ENCODE data around the gene IL34.
"Not testable (repeated sequence)": the region's sequence is repeated elsewhere in the genome, so short reads cannot be mapped to it uniquely, and the experiment has no call there.

Gene IL34

GRCh38 chr16:70642633-70643032 lies 3.7 kb upstream of the IL34 start:
- no peaks in the 10 kb centered on the region for H3K9me2 ChIP-seq (replicated peaks; ENCODE audit: insufficient read depth, low read length)
- H2AFZ ChIP-seq (ENCODE audit: low read length): no peak overlapping the region
- H3K27me3 ChIP-seq (replicated peaks; ENCODE audit: insufficient read depth, low read length): no peaks in the 10 kb centered on the region
- no peak overlapping the region for H3K9ac ChIP-seq (ENCODE audit: low read length)
- peaks cover 11% of the 10 kb centered on the region for H3F3A ChIP-seq (ENCODE audit: insufficient read depth, low read length)
- no peaks in the 10 kb centered on the region for H3K36me3 ChIP-seq (replicated peaks; ENCODE audit: insufficient read depth, low read length)
- no peaks in the 10 kb centered on the region for H3K79me2 ChIP-seq (ENCODE audit: low read length)
- no peak for TF ChIP-seq EZH2phosphoT487 (IDR thresholded peaks at IDR 0.05; ENCODE audit: low read length)
- no peak for TF ChIP-seq CTCF (IDR thresholded peaks at IDR 0.05; ENCODE audit: low read length)
- TF ChIP-seq EZH2 (optimal IDR thresholded peaks at IDR 0.05; ENCODE audit: low read depth, low read length): no peak
- no peak overlapping the region for H3K4me2 ChIP-seq (ENCODE audit: low read depth, low read length)
- no peaks in the 10 kb centered on the region for H3K9me3 ChIP-seq (replicated peaks; ENCODE audit: insufficient read depth, low read length)
- no peak overlapping the region for H3K27ac ChIP-seq (ENCODE audit: low read length)
- no peak for DNase-seq
- no peak overlapping the region for H3K4me3 ChIP-seq (ENCODE audit: low read length)
- H3K4me1 ChIP-seq (ENCODE audit: low read length): peaks cover 17% of the 10 kb centered on the region
- H4K20me1 ChIP-seq (ENCODE audit: insufficient read depth, low read length): no peaks in the 10 kb centered on the region

- not testable (repeated sequence) for H3K27ac ChIP-seq (ENCODE audit: low read length); H3K4me2 ChIP-seq (ENCODE audit: low read depth, low read length); H3K79me2 ChIP-seq (ENCODE audit: low read length); H3K4me3 ChIP-seq (ENCODE audit: low read length); DNase-seq; H3K9ac ChIP-seq (ENCODE audit: low read length); H3K36me3 ChIP-seq (replicated peaks; ENCODE audit: insufficient read depth, low read length); H3K9me3 ChIP-seq (replicated peaks; ENCODE audit: insufficient read depth, low read length); H4K20me1 ChIP-seq (ENCODE audit: insufficient read depth, low read length); H3F3A ChIP-seq (ENCODE audit: insufficient read depth, low read length); H3K9me2 ChIP-seq (replicated peaks; ENCODE audit: insufficient read depth, low read length); H3K27me3 ChIP-seq (replicated peaks; ENCODE audit: insufficient read depth, low read length); H2AFZ ChIP-seq (ENCODE audit: low read length)
- peaks cover 13% of the 10 kb centered on the region for H3K4me1 ChIP-seq (ENCODE audit: low read length)
Observed at GRCh38 chr16:70643264-70643663, 3.1 kb upstream of the IL34 start.

GRCh38 chr16:70644763-70645597 lies 1.4 kb upstream of the IL34 start:
- Histone ChIP-seq H3K36me3 (replicated peaks; ENCODE audit: insufficient read depth, low read length) (no peaks in the 10 kb centered on the region), H2AFZ (ENCODE audit: low read length) (no peak overlapping the region), H3K4me2 (ENCODE audit: low read depth, low read length) (no peak overlapping the region), H3F3A (ENCODE audit: insufficient read depth, low read length) (no peaks in the 10 kb centered on the region), H3K27ac (ENCODE audit: low read length) (no peak overlapping the region), H3K9me3 (replicated peaks; ENCODE audit: insufficient read depth, low read length) (no peaks in the 10 kb centered on the region), H4K20me1 (ENCODE audit: insufficient read depth, low read length) (no peaks in the 10 kb centered on the region), H3K4me1 (ENCODE audit: low read length) (no peaks in the 10 kb centered on the region), H3K9ac (ENCODE audit: low read length) (no peak overlapping the region), H3K27me3 (replicated peaks; ENCODE audit: insufficient read depth, low read length) (no peaks in the 10 kb centered on the region), H3K79me2 (ENCODE audit: low read length) (no peaks in the 10 kb centered on the region), H3K4me3 (ENCODE audit: low read length) (no peak overlapping the region), H3K9me2 (replicated peaks; ENCODE audit: insufficient read depth, low read length) (no peaks in the 10 kb centered on the region)
- no peak for DNase-seq
- TF ChIP-seq CTCF (IDR thresholded peaks at IDR 0.05; ENCODE audit: low read length) (no peak), EZH2phosphoT487 (IDR thresholded peaks at IDR 0.05; ENCODE audit: low read length) (no peak), EZH2 (optimal IDR thresholded peaks at IDR 0.05; ENCODE audit: low read depth, low read length) (no peak)
